HG03442 (cell line): ENCODE results near the gene TRIM46.
"Not testable (repeated sequence)": the region's sequence is repeated elsewhere in the genome, so short reads cannot be mapped to it uniquely, and the experiment has no call there.

Experiments used
- ATAC-seq: cut with Tn5 transposase; IDR thresholded peaks from one replicate; pipeline ENCODE4 v1.9.1; 2021; ENCODE audit warnings: mild to moderate bottlenecking, moderate library complexity; ENCODE audit not compliant: unreplicated experiment

The TRIM46 gene

GRCh38 chr1:155225404-155225759, 51.7 kb downstream of the TRIM46 start:
- ATAC-seq: not testable (repeated sequence)

- ATAC-seq: no peak
Measured at GRCh38 chr1:155226188-155226909, 52.7 kb downstream of the TRIM46 start.

- no peak for ATAC-seq
Measured at GRCh38 chr1:155226910-155227260, 53.2 kb downstream of the TRIM46 start.

GRCh38 chr1:155227261-155228095, 53.8 kb downstream of the TRIM46 start:
- peak; percentile 88 for ATAC-seq

- ATAC-seq: no peak
Measured at GRCh38 chr1:155228096-155228427, 54.4 kb downstream of the TRIM46 start.

- ATAC-seq: not testable (repeated sequence)
Measured at GRCh38 chr1:155231302-155231701, 57.7 kb downstream of the TRIM46 start.

GRCh38 chr1:155232001-155232978, 58.6 kb downstream of the TRIM46 start:
- ATAC-seq: not testable (repeated sequence)

GRCh38 chr1:155233502-155233901, 59.9 kb downstream of the TRIM46 start:
- not testable (repeated sequence) for ATAC-seq
